Activated B cell treated with CpG ODN at 0.5 μM for 24 hours (primary cell): ENCODE results near the gene PGAP3. TPM values are rescaled to one million over a fixed set of nuclear protein-coding genes. Genes with fewer than 3 reads are reported as not detected.

ENCODE experiments used
- ATAC-seq: fragments of 200-7000 bp; cut with Tn5 transposase; one replicate; pipeline ENCODE4 v1.10.0; 2021; ENCODE audit warnings: low read depth, mild to moderate bottlenecking, moderate library complexity
- CTCF ChIA-PET: fragments of 350-600 bp; sonication (Branson Sonifier 250); formaldehyde crosslinking; loops from one replicate; lab custom pipeline; 2021; ENCODE audit warnings: antibody characterized with exemption; lab: Charles Lee
- POLR2A ChIA-PET: fragments of 350-600 bp; sonication (Branson Sonifier 250); formaldehyde crosslinking; loops from one replicate; lab custom pipeline; 2021; ENCODE audit warnings: antibody characterized with exemption; lab: Charles Lee
- DNase-seq: peaks from one replicate; pipeline ENCODE4 v3.0.0; 2022
- H3K27ac Mint-ChIP-seq: one replicate; pipeline ENCODE4 v1.8.0; 2020; ENCODE audit warnings: mixed read lengths
- H3K27me3 Mint-ChIP-seq: one replicate; pipeline ENCODE4 v1.8.0; 2021; ENCODE audit warnings: mixed read lengths
- H3K36me3 Mint-ChIP-seq: one replicate; pipeline ENCODE4 v1.8.0; 2021; ENCODE audit warnings: low read depth, mixed read lengths
- H3K4me1 Mint-ChIP-seq: one replicate; pipeline ENCODE4 v1.8.0; 2021; ENCODE audit warnings: mixed read lengths
- H3K4me3 Mint-ChIP-seq: one replicate; pipeline ENCODE4 v1.8.0; 2020; ENCODE audit warnings: mild to moderate bottlenecking, mixed read lengths
- H3K9me3 Mint-ChIP-seq: one replicate; pipeline ENCODE4 v1.8.0; 2020; ENCODE audit warnings: mixed read lengths
- intact Hi-C: fragments of 100-400 bp; cut with micrococcal nuclease; formaldehyde crosslinking; loops from one replicate; pipeline ENCODE4 v1.15.1; 2024
- total RNA-seq: library from RNA; stranded (reverse); gene quantifications from 2 replicates; pipeline ENCODE4 v1.2.3, GENCODE V29; 2022
- TF ChIP-seq, protein P1 (sequence below): fragments of 200-600 bp; IDR thresholded peaks from one replicate; pipeline ENCODE4 v1.8.0; 2022; ENCODE audit warnings: antibody characterized with exemption, mild to moderate bottlenecking

The PGAP3 gene
- total RNA-seq, 1 donor from 2014 or later = 24.0 TPM

DNA sequence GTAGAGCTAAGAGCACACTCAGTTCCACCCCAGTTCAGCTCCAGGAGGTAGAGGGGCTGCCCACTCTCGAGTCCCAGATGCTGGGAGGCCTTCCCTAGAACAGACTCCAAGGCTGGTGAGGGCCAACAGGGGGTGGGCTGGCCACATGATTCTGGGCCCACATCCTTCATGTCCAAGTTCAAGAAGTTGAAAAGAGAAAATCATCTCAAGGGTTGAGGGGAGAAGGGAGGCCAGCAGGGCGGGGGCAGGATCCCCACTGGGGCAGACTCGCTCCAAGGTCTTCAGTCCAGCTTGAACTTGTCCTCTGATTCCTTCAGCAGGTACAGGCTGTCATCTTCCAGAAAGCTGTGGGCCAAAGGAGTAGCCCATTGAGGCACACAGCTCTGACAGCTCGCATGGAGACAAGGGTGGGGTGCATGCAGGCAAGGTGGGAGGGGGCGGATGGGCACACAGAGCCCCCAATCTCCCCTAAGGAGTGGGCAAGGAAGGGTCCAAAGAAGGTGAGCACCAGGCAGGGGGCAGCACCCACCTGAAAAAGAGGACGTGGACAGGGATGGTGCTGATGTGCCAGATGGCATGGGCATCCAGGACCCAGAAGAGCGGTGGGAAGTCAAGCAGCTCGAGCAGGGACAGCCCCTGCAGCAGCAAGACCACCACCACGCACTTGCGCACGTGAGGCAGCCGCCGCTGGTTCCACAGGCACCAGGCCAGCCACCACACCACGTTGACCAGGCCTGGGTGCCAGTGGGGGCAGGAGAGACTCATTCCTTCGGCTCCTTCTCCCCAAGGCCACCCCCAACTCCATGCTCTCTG is 15.1 kb downstream of the PGAP3 start:
- POLR2A ChIA-PET = interaction anchor here (2.7 kb wide), 1 partner anchor 15 kb away, joined by 19 read pairs; the partner anchor contains the start of gene PGAP3
- CTCF ChIA-PET = interaction anchor here (0.9 to 3.0 kb wide), 4 partner anchors 15 to 54 kb away, joined by 3 to 26 read pairs (median 4); no protein-coding TSS in a partner anchor

DNA sequence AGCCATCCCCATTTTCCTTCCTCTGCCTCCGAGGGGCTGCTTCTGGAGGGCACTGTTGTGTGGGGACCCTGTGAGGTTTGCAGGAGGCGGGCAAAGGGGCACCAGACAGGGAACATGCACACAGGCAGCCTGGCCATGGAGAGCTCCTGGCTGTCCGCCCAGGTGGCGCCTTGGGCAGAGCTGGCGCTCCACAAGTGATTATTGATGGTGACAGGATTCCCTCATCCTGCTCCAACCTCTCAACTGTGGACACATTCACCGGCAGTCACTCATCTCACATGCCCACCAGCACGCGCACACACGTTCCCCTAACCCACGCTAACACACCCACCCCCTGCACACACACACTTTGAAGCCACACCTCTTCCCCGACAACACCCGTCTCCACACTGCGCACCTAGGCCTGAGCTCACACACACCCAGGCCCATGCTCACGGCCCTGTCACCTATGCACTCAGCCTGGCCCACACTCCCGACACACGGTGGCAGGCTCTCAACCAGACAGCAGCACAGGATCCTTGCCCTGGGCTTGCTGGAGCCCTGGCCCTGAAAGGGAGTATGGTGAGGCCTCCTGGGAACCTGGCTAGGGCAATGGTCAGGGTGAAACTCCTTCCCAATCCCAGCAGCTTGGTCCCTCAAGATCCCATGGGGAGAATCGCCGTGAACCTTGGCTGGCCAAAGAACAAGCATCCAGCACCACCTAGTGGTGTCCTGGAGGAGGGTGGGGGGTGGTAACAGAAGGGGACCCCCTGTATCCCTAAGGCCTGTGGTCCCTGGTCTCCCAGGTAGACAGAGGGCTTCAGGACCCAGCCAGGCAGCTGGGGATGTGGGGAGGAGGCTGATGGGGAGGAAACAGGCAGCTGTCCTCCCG is 16.0 kb downstream of the PGAP3 start:
- no peak for ATAC-seq
- Mint-ChIP-seq H3K4me3 (no peak overlapping the region), H3K36me3 (no peaks in the 10 kb centered on the region), H3K27me3 (peaks cover 6% of the 10 kb centered on the region), H3K9me3 (no peaks in the 10 kb centered on the region), H3K4me1 (peaks cover 51% of the 10 kb centered on the region), H3K27ac (no peak overlapping the region)
- ChIA-PET POLR2A (interaction anchor here (1.2 to 2.7 kb wide), 2 partner anchors 16 to 58 kb away, joined by 10 to 19 read pairs; partner anchors contain the start of gene PGAP3), CTCF (interaction anchor here (0.9 to 3.0 kb wide), 6 partner anchors 15 to 58 kb away, joined by 3 to 26 read pairs (median 4); partner anchors contain the start of gene MIEN1)
- DNase-seq = no peak
- TF ChIP-seq, protein P1, sequence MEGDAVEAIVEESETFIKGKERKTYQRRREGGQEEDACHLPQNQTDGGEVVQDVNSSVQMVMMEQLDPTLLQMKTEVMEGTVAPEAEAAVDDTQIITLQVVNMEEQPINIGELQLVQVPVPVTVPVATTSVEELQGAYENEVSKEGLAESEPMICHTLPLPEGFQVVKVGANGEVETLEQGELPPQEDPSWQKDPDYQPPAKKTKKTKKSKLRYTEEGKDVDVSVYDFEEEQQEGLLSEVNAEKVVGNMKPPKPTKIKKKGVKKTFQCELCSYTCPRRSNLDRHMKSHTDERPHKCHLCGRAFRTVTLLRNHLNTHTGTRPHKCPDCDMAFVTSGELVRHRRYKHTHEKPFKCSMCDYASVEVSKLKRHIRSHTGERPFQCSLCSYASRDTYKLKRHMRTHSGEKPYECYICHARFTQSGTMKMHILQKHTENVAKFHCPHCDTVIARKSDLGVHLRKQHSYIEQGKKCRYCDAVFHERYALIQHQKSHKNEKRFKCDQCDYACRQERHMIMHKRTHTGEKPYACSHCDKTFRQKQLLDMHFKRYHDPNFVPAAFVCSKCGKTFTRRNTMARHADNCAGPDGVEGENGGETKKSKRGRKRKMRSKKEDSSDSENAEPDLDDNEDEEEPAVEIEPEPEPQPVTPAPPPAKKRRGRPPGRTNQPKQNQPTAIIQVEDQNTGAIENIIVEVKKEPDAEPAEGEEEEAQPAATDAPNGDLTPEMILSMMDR = no peak
- intact Hi-C loops = loop anchor here (1.0 kb wide), 1 partner anchor 50 kb away; no protein-coding TSS in a partner anchor

More for the DNA sequence above, 15.1 kb downstream of the PGAP3 start:
- intact Hi-C loops = loop anchor here (1.0 kb wide), 1 partner anchor 50 kb away; no protein-coding TSS in a partner anchor
- Mint-ChIP-seq H3K27ac (no peak overlapping the region), H3K27me3 (peaks cover 4% of the 10 kb centered on the region), H3K4me1 (peaks cover 57% of the 10 kb centered on the region), H3K36me3 (no peaks in the 10 kb centered on the region), H3K4me3 (no peak overlapping the region), H3K9me3 (no peaks in the 10 kb centered on the region)
- TF ChIP-seq, protein P1 = no peak
- ATAC-seq (no peak), DNase-seq (no peak)

DNA sequence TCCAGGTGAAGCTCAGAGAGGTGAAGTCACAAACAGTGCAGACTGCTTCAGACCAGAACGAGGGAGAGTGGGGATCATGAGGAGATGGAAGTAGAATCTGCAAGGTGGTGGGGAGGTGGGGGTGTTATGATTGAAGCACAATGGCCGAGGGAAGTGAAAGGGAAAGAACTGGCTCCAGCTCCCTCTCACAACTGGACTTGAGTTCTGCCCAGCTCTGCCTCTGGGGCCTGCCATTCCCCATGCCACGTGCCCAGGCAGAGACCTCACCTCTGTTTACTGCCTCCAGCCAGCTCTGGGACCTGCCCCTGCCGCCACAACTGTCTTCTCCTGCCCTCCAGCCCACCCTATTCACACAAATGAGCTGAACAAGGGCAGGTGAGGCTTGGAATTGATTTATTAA is 17.1 kb downstream of the PGAP3 start:
- ChIA-PET CTCF (interaction anchor here (0.5 to 3.0 kb wide), 8 partner anchors 9 to 66 kb away, joined by 3 to 26 read pairs (median 4); partner anchors contain the start of gene MIEN1), POLR2A (interaction anchor here (0.6 to 2.7 kb wide), 4 partner anchors 17 to 60 kb away, joined by 3 to 19 read pairs (median 7); partner anchors contain the start of gene PGAP3)
- intact Hi-C loops = no loop called here
- no peak overlapping the region for H3K4me3 Mint-ChIP-seq
- peaks cover 12% of the 10 kb centered on the region for H3K27me3 Mint-ChIP-seq
- H3K27ac Mint-ChIP-seq = no peak overlapping the region
- no peak for ATAC-seq
- TF ChIP-seq, protein P1 = no peak
- peaks cover 43% of the 10 kb centered on the region for H3K4me1 Mint-ChIP-seq
- no peaks in the 10 kb centered on the region for H3K36me3 Mint-ChIP-seq
- no peak for DNase-seq
- no peaks in the 10 kb centered on the region for H3K9me3 Mint-ChIP-seq

DNA sequence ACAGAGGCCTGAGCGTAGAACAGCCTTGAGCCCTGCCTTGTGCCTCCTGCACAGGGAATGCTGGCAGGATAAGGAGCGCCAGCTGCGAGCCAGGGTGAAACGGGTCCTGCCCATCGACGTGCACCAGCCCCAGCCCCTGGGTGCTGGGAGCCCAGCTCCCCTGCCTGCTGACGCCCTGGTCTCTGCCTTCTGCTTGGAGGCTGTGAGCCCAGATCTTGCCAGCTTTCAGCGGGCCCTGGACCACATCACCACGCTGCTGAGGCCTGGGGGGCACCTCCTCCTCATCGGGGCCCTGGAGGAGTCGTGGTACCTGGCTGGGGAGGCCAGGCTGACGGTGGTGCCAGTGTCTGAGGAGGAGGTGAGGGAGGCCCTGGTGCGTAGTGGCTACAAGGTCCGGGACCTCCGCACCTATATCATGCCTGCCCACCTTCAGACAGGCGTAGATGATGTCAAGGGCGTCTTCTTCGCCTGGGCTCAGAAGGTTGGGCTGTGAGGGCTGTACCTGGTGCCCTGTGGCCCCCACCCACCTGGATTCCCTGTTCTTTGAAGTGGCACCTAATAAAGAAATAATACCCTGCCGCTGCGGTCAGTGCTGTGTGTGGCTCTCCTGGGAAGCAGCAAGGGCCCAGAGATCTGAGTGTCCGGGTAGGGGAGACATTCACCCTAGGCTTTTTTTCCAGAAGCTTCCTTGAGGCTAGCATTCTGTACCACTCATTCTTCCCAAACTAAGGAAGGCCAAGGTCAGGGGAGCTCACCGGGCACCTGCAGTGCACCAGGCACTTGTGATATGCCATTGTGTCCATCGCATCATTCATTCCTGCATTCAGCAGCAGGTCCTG is 17.7 kb downstream of the PGAP3 start:
- POLR2A ChIA-PET = interaction anchor here (0.5 to 2.7 kb wide), 3 partner anchors 18 to 61 kb away, joined by 3 to 19 read pairs (median 3); partner anchors contain the start of gene PGAP3

More for the DNA sequence above, 17.7 kb downstream of the PGAP3 start:
- intact Hi-C loops = loop anchor here (2.0 to 5.0 kb wide), 3 partner anchors 62 to 452 kb away; partner anchors contain the start of genes MIEN1 and MSL1
- H3K4me1 Mint-ChIP-seq = peaks cover 40% of the 10 kb centered on the region
- ATAC-seq = no peak
- no peaks in the 10 kb centered on the region for H3K9me3 Mint-ChIP-seq
- no peak overlapping the region for H3K27ac Mint-ChIP-seq
- H3K27me3 Mint-ChIP-seq = peaks cover 12% of the 10 kb centered on the region
- no peak overlapping the region for H3K4me3 Mint-ChIP-seq
- CTCF ChIA-PET = interaction anchor here (0.5 to 3.0 kb wide), 10 partner anchors 9 to 195 kb away, joined by 3 to 26 read pairs (median 4); partner anchors contain the start of gene MIEN1
- H3K36me3 Mint-ChIP-seq = no peaks in the 10 kb centered on the region
- TF ChIP-seq, protein P1 = no peak
- no peak for DNase-seq
